ENCODE measurements around the gene CCDC177.

CCDC177 gene

GRCh38 chr14:69595336-69595735 lies 20.7 kb upstream of the CCDC177 start:
- no peak for DNase-seq
- intact Hi-C loops (cut with DNase I; ENCODE audit: low total_unique reads), result no loop called here
- TF ChIP-seq CTCF (IDR thresholded peaks at IDR 0.05), result no peak
- Histone ChIP-seq H3K4me1 (peaks cover 0 to 12% (median 8%) of the 10 kb centered on the region in 4 donors), H3K36me3 (no peaks in the 10 kb centered on the region), H3K4me3 (no peak overlapping the region), H3K9me3 (no peaks in the 10 kb centered on the region), H3K27me3 (no peaks in the 10 kb centered on the region), H3K27ac (no peak overlapping the region)

- intact Hi-C loops (cut with DNase I; ENCODE audit: low total_unique reads), result no loop called here
- Histone ChIP-seq H3K4me1 (peaks cover 0 to 12% (median 8%) of the 10 kb centered on the region in 4 donors), H3K4me3 (no peak overlapping the region), H3K9me3 (no peaks in the 10 kb centered on the region), H3K27me3 (no peaks in the 10 kb centered on the region), H3K36me3 (no peaks in the 10 kb centered on the region), H3K27ac (no peak overlapping the region)
- DNase-seq, result no peak
- TF ChIP-seq CTCF (IDR thresholded peaks at IDR 0.05), result no peak
Observed at GRCh38 chr14:69594846-69595245, 20.2 kb upstream of the CCDC177 start.

GRCh38 chr14:69593018-69593677 lies 18.5 kb upstream of the CCDC177 start:
- DNase-seq, result no peak
- intact Hi-C loops (cut with DNase I; ENCODE audit: low total_unique reads), result no loop called here

GRCh38 chr14:69591317-69591716 lies 16.6 kb upstream of the CCDC177 start:
- Histone ChIP-seq H3K9me3 (no peaks in the 10 kb centered on the region), H3K36me3 (no peaks in the 10 kb centered on the region), H3K4me3 (no peak overlapping the region), H3K27ac (no peak overlapping the region), H3K4me1 (peaks cover 0 to 12% (median 8%) of the 10 kb centered on the region in 4 donors), H3K27me3 (no peaks in the 10 kb centered on the region)
- no peak for DNase-seq
- TF ChIP-seq CTCF (IDR thresholded peaks at IDR 0.05), result no peak
- intact Hi-C loops (cut with DNase I; ENCODE audit: low total_unique reads), result no loop called here

More at GRCh38 chr14:69593018-69593677, 18.5 kb upstream of the CCDC177 start:
- peaks cover 0 to 12% (median 8%) of the 10 kb centered on the region in 4 donors for H3K4me1 ChIP-seq
- no peaks in the 10 kb centered on the region for H3K9me3 ChIP-seq
- TF ChIP-seq CTCF (IDR thresholded peaks at IDR 0.05), result no peak
- H3K27me3 ChIP-seq, result no peaks in the 10 kb centered on the region
- H3K27ac ChIP-seq, result peak overlapping the region in 1 of 2 donors; percentile 11
- no peaks in the 10 kb centered on the region for H3K36me3 ChIP-seq
- H3K4me3 ChIP-seq, result peak overlapping the region; percentile 12 to 27

GRCh38 chr14:69587389-69587788 lies 12.7 kb upstream of the CCDC177 start:
- Histone ChIP-seq H3K9me3 (no peaks in the 10 kb centered on the region), H3K36me3 (no peaks in the 10 kb centered on the region), H3K27ac (no peak overlapping the region), H3K4me3 (no peak overlapping the region), H3K4me1 (no peaks in the 10 kb centered on the region), H3K27me3 (no peaks in the 10 kb centered on the region)
- DNase-seq, result no peak
- intact Hi-C loops (cut with DNase I; ENCODE audit: low total_unique reads), result no loop called here
- TF ChIP-seq CTCF (IDR thresholded peaks at IDR 0.05), result no peak
